Astrocyte of the cerebellum (primary cell): Measurements from ENCODE around the gene JPH4.

Source experiments
- DNase-seq: peaks from one replicate; pipeline ENCODE4 v3.0.0-alpha.2; 2011; ENCODE audit warnings: low read depth
- H3K4me3 ChIP-seq: 2 replicates; pipeline ENCODE4 v1.5.1; 2011; ENCODE audit warnings: mild to moderate bottlenecking, low read depth, low read length, moderate library complexity
- in situ Hi-C: cut with HindIII; loops from 2 replicates; pipeline ENCODE4 v1.10.0; 2017; ENCODE audit warnings: low sequenced_read_pairs
- TF ChIP-seq, protein P1 (sequence below): IDR thresholded peaks from 2 replicates; pipeline ENCODE4 v1.5.1; 2012; ENCODE audit warnings: low read length, low read depth, moderate library complexity, mild to moderate bottlenecking; ENCODE audit errors: missing control alignments

Gene JPH4

DNA sequence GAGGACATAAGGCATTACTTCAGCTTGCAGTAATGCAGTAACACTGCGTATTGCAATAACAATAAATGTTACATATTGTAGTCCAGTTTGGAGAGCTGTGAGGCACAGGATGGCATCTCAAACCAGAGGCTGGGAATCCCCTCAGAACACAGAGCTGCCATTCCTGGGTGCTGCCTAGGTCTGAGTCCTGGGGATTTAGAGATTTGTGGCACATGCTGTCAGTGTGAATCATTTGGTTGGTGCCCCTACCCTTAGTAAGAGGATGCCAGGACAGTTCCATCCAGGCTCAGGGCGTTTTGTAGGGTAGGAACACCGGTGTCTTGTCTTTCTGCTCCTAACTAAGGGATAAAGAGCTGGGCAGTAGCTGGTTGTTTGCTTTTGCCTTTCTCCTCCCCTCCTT, 49.6 kb downstream of the JPH4 start:
- in situ Hi-C loops, result no loop called here
- no peak overlapping the region for H3K4me3 ChIP-seq
- TF ChIP-seq, protein P1, sequence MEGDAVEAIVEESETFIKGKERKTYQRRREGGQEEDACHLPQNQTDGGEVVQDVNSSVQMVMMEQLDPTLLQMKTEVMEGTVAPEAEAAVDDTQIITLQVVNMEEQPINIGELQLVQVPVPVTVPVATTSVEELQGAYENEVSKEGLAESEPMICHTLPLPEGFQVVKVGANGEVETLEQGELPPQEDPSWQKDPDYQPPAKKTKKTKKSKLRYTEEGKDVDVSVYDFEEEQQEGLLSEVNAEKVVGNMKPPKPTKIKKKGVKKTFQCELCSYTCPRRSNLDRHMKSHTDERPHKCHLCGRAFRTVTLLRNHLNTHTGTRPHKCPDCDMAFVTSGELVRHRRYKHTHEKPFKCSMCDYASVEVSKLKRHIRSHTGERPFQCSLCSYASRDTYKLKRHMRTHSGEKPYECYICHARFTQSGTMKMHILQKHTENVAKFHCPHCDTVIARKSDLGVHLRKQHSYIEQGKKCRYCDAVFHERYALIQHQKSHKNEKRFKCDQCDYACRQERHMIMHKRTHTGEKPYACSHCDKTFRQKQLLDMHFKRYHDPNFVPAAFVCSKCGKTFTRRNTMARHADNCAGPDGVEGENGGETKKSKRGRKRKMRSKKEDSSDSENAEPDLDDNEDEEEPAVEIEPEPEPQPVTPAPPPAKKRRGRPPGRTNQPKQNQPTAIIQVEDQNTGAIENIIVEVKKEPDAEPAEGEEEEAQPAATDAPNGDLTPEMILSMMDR, result no peak
- no peak for DNase-seq

DNA sequence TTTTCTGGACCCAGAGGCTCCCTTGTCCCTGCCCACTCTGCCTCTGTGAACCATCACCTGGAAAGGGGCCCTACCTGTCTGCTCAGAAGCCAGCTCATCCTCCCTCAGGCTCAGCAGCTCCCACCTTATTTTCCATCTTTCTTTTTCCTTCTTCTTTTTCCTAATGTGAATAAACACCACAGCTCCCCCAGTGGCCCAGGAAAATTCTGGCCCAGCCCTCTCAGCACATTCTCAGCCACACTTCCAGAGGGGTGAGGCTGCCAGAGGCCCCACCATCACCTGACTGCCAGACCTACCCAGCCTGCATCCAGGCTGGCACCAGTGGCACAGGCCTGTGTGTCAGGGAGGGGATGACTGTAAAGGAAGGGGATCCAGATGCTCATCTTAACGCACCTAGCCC, 50.0 kb downstream of the JPH4 start:
- in situ Hi-C loops, result no loop called here
- no peak for DNase-seq
- TF ChIP-seq, protein P1, result peak; percentile 34
- H3K4me3 ChIP-seq, result no peak overlapping the region

DNA sequence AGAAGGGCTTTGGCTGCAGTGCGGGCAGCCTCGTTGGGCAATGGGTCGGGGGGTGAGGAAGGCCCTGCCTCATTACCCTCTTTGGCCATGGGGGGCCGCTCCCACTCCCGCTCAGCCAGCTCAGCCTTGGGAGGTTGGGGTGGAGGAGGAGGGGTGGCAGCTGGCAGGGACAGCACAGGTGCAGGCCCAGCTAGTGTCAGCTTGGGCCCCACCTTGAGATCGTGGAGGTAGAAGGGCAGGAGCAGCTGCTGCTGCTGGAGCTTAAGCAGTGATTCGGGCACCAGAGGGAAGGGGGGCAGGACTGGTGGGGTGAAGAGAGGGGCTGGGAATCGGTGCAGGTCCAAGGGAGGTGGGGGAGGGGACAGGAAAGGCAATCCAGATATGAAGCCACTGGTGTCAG, 53.0 kb downstream of the JPH4 start:
- H3K4me3 ChIP-seq, result no peak overlapping the region
- no peak for DNase-seq
- in situ Hi-C loops, result no loop called here
- TF ChIP-seq, protein P1, result no peak

DNA sequence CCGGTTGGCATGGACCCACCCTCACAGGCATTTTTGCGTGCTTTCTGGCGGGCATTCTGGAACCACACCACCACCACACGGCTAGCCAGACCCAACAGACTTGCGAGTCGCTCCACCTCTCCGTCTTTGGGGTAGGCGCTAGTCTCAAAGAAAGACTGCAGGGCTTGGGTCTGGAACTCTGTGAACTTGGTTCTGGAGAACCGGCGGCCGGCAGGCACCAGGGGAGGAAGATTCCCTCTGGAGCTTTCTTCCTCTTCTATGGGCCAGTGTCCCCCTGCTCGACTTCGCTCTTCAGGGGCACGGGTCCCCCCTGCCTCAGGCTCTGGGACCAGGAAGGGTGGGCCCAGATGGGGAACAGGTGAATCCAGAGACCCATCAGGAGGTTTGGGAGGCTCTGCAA, 53.6 kb downstream of the JPH4 start:
- no peak overlapping the region for H3K4me3 ChIP-seq
- DNase-seq, result no peak
- in situ Hi-C loops, result no loop called here

DNA sequence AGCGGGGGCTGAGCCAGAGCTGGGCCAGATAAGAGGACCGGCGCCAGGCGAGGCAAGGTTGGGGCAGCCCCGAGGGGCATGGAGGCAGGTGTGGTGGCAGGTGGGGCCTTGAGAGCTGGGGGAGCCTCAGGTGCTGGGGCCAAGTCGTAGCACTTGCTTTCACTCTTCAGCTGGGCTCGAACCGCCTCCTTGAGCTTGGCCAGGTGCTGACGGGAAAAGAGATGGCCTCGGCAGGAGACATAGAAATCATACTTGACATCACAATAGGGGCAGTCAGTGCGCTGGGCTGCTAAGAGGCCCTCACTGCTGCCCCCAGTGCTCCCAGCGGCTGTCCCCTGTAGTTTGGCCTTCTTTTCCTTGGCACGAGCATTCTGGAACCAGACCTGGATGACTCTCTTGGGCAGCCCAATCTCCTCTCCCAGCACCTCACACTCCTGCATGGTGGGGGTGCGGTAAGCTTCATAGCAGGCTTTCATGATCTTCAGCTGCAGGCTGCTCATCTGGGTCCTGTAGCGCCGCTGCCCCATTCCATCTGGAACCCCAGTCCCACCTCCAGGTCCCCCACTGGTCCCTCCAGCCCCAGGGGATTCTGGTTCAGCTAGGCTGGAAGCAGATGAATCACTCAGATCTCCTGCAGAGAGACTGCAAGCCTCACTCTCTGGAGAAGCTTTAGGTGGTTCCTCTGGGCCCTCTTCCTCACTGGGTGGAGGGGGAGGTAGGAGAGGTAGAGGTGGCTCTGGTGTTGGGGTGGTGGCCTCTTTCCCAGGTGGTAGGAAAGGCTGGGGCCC, 55.2 kb downstream of the JPH4 start:
- TF ChIP-seq, protein P1, result no peak
- DNase-seq, result no peak
- no peak overlapping the region for H3K4me3 ChIP-seq
- in situ Hi-C loops, result no loop called here

More for the DNA sequence above, 53.6 kb downstream of the JPH4 start:
- TF ChIP-seq, protein P1, result no peak

DNA sequence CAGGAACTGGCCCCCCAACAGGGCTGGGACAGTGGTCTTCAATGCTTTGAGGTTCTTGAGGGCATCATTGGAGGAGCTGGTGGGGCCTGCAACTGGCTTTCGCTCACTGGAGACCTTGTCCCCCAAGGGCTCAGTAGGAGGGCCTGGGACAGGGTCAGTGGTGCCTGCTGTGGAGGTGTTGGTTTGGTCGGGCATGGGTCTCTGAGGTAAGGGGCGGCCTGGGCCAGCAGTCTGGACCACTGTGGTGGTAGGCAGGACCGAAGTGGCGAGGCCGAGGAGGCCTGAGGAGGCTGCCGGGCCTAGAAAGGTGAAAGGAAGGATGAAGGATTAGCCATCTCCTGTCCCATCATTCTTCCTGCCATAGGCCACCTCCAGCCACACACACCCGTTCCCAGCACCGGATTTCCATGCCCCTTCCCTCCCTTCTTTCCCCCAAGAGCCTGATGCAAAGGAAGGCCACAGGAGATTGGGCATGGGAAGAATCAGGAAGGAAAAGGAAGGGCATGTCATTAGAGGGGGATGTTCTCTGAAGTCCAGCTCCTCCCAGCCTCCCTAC, 55.9 kb downstream of the JPH4 start:
- in situ Hi-C loops, result no loop called here
- DNase-seq, result no peak
- TF ChIP-seq, protein P1, result no peak
- H3K4me3 ChIP-seq, result no peak overlapping the region
